K562 (cell line): ENCODE data around the gene FBRS. TPM values are rescaled to one million over a fixed set of nuclear protein-coding genes. Genes with fewer than 3 reads are reported as not detected.
A peak's percentile ranks its signal among the peaks of the same experiment; 100 is the strongest.
"Not testable (repeated sequence)": the region's sequence is repeated elsewhere in the genome, so short reads cannot be mapped to it uniquely, and the experiment has no call there.

ENCODE experiments used
- ATAC-seq: fragments of 200-7000 bp; cut with Tn5 transposase; 3 replicates; pipeline ENCODE4 v1.9.1; 2020; ENCODE audit warnings: moderate library complexity
- BruUV-seq: library from RNA; stranded (reverse); fragments of 400-500 nt; replicated peaks from 2 replicates; lab custom pipeline; 2021; lab: Mats Ljungman, UMichigan
- CTCF ChIA-PET: fragments of 300-600 bp; formaldehyde crosslinking; extraction: SDS; loops from one replicate; lab custom pipeline; 2021; ENCODE audit warnings: low intra/inter-chr PET ratio; lab: Yijun Ruan, JAX
- POLR2A ChIA-PET: fragments of 300-600, 350-650 bp; sonication (Branson Sonifier 250); formaldehyde crosslinking; extraction: SDS; loops from one replicate; lab custom pipeline; 2021; ENCODE audit warnings: antibody characterized with exemption, inconsistent platforms; lab: Yijun Ruan, JAX
- DNase-seq, 4 experiments: peaks; one replicate each; pipeline versions ENCODE4 v3.0.0 to v3.0.0-alpha.2; 2011 to 2018; ENCODE audit warnings: low spot score in 3 of 4, mixed read lengths in 3 of 4; ENCODE audit errors: extremely low read depth in 1 of 4
- FAIRE-seq: peaks from 2 replicates; lab custom pipeline; 2011; peaks lifted over from hg19 to GRCh38; lab: Jason Lieb, UNC
- H2AFZ ChIP-seq: 2 replicates; pipeline ENCODE4 v1.6.0; 2011; ENCODE audit warnings: low read depth, low read length, control low read depth, inconsistent platforms
- H3K27ac ChIP-seq: fragments of 200-600 bp; 3 replicates; pipeline ENCODE4 v1.8.0; 2011; ENCODE audit warnings: low read depth, mild to moderate bottlenecking, control low read depth, inconsistent platforms, low read length, moderate library complexity, mixed read lengths; ENCODE audit errors: extremely low read depth
- H3K27me3 ChIP-seq, 2 experiments: fragments of 300-600 bp in 1 of 2; 2 replicates in 1 of 2; 3 replicates in 1 of 2; pipeline versions ENCODE4 v1.6.0 to v1.8.0; 2011; ENCODE audit warnings: inconsistent platforms in 2 of 2, low read length in 2 of 2, mild to moderate bottlenecking in 1 of 2, mixed read lengths in 1 of 2, moderate library complexity in 1 of 2; ENCODE audit not compliant: control insufficient read depth in 2 of 2, insufficient read depth in 2 of 2
- H3K36me3 ChIP-seq: fragments of 300-600 bp; 3 replicates; pipeline ENCODE4 v1.8.0; 2011; ENCODE audit warnings: mild to moderate bottlenecking, low read length, inconsistent platforms; ENCODE audit not compliant: control insufficient read depth, insufficient read depth
- H3K4me1 ChIP-seq, 2 experiments: fragments of 200-600 bp in 1 of 2; replicated peaks in 1 of 2; 2 replicates in 1 of 2; 3 replicates in 1 of 2; pipeline versions ENCODE4 v1.5.1 to v1.8.0; 2011; ENCODE audit warnings: inconsistent platforms in 2 of 2, low read length in 2 of 2, mild to moderate bottlenecking in 1 of 2, mixed read lengths in 1 of 2, moderate library complexity in 1 of 2; ENCODE audit not compliant: control insufficient read depth in 2 of 2, insufficient read depth in 2 of 2
- H3K4me2 ChIP-seq: 2 replicates; pipeline ENCODE4 v1.6.1; 2011; ENCODE audit warnings: low read length, control low read depth, inconsistent platforms, mixed read lengths; ENCODE audit not compliant: insufficient read depth
- H3K4me3 ChIP-seq: fragments of 200-600 bp; sonication (generic), shearing (Covaris generic); 2 replicates; pipeline ENCODE4 v1.5.1; 2016; ENCODE audit warnings: control low read depth, inconsistent platforms
- H3K79me2 ChIP-seq: fragments of 200-600 bp; 3 replicates; pipeline ENCODE4 v1.8.0; 2011; ENCODE audit warnings: low read length, inconsistent platforms; ENCODE audit not compliant: control insufficient read depth, insufficient read depth
- H3K9ac ChIP-seq, 2 experiments: 2 replicates each; pipeline versions ENCODE4 v1.6.0 to v1.6.1; 2011; ENCODE audit warnings: low read depth in 2 of 2, low read length in 2 of 2, control low read depth in 1 of 2, inconsistent platforms in 1 of 2, mild to moderate bottlenecking in 1 of 2, mixed read lengths in 1 of 2; ENCODE audit not compliant: insufficient read depth in 1 of 2
- H3K9me1 ChIP-seq: one replicate; pipeline ENCODE4 v1.6.0; 2011; ENCODE audit warnings: inconsistent platforms, mild to moderate bottlenecking, low read length, moderate library complexity; ENCODE audit not compliant: control insufficient read depth, insufficient read depth
- H3K9me3 ChIP-seq: replicated peaks from 2 replicates; pipeline ENCODE4 v1.5.1; 2011; ENCODE audit warnings: low read depth, low read length, inconsistent platforms; ENCODE audit not compliant: control insufficient read depth, insufficient read depth
- H4K20me1 ChIP-seq: replicated peaks from 2 replicates; pipeline ENCODE4 v1.6.1; 2011; ENCODE audit warnings: low read length, inconsistent platforms, mixed read lengths; ENCODE audit not compliant: control insufficient read depth, insufficient read depth
- ATF4 ChIP-seq: fragments of 450-650 bp; formaldehyde crosslinking; IDR thresholded peaks from 2 replicates; pipeline ENCODE4 v1.4.0; 2022; ENCODE audit warnings: mild to moderate bottlenecking, moderate library complexity
- RBM15 ChIP-seq: fragments of 200-400 bp; formaldehyde crosslinking; IDR thresholded peaks from 2 replicates; pipeline ENCODE4 v1.6.1; 2018; ENCODE audit warnings: mild to moderate bottlenecking, low read length, moderate library complexity; ENCODE audit not compliant: insufficient read depth
- ZNF165 ChIP-seq: fragments of 250-450 bp; sonication (Bioruptor Pico); IDR thresholded peaks from 2 replicates; pipeline ENCODE4 v1.4.0; 2020; ENCODE audit warnings: borderline replicate concordance
- ZNF184 ChIP-seq: sonication (generic); formaldehyde crosslinking; IDR thresholded peaks from 2 replicates; pipeline ENCODE4 v1.5.0; 2020; ENCODE audit warnings: missing genetic modification reagents
- ZNF584 ChIP-seq: fragments of 200-800 bp; sonication (Bioruptor generic); IDR thresholded peaks from 2 replicates; pipeline ENCODE4 v1.6.1; 2016; ENCODE audit warnings: low read depth, mild to moderate bottlenecking, missing genetic modification characterization, missing compliant biosample characterization
- ZNF764 ChIP-seq: fragments of 250-450 bp; sonication (Bioruptor Pico); IDR thresholded peaks from 2 replicates; pipeline ENCODE4 v1.4.0; 2020; ENCODE audit warnings: low read depth, mild to moderate bottlenecking, moderate library complexity
- WGBS: fragments of 100-300 bp; shearing (Covaris generic); methylation state at CpG from one replicate; pipeline ENCODE4 v1.1.6; 2016; ENCODE audit warnings: low coverage, mixed read lengths; ENCODE audit not compliant: insufficient coverage; ENCODE audit errors: missing lambda C conversion rate; 5-methylcytosine and 5-hydroxymethylcytosine counted together
- in situ Hi-C: fragments of 300-500 bp; cut with MboI; formaldehyde crosslinking; loops from 4 replicates; pipeline ENCODE4 v1.15.0; 2018; ENCODE audit warnings: inconsistent platforms, mixed read lengths
- intact Hi-C: fragments of 100-400 bp; cut with micrococcal nuclease; formaldehyde crosslinking; loops from 2 replicates; pipeline ENCODE4 v1.14.2; 2022
- polyA plus RNA-seq, 8 experiments: library from polyadenylated mRNA; depleted of rRNA in 4 of 8; stranded (reverse) in 5 of 8; unstranded in 3 of 8; fragments of >200 nt; fragmentation: Nextera tagmentation in 2 of 8; fragmentation: Illumina TruSeq in 1 of 8; extraction: Ambion mirVana in 2 of 8; extraction: Trizol in 1 of 8; gene quantifications; 2 replicates each; pipeline versions ENCODE4 v1.2.1 to v1.2.3, GENCODE V29; 2011 to 2014; ENCODE audit warnings: inconsistent platforms in 1 of 8, missing spikeins in 1 of 8
- total RNA-seq, 7 experiments: library from RNA; depleted of rRNA in 6 of 7; stranded (reverse); fragments of >200 nt in 6 of 7; fragmentation: Illumina TruSeq in 2 of 7; extraction: Trizol in 2 of 7; gene quantifications; 2 replicates each; pipeline versions ENCODE4 v1.2.1 to v1.2.3, GENCODE V29; 2011 to 2021; ENCODE audit warnings: low replicate concordance in 1 of 7

The FBRS gene
- total and polyA plus RNA-seq, 9 of the 15 experiments (the other 6 are each of a cell fraction or from before 2014, with no cell fraction given): 0.32 to 59.5 (median 13.1) TPM

- TF ChIP-seq ATF4 (CRISPR knock-in tag) (no peak), ZNF165 (CRISPR knock-in tag) (no peak), ZNF184 (CRISPR knock-in tag) (no peak), ZNF584 (CRISPR knock-in tag) (0 out of 2 replicates have a peak, but pooled peaks have one; percentile 27), ZNF764 (CRISPR knock-in tag) (no peak), RBM15 (no peak)
These were observed 29.3 kb upstream of the FBRS start (continued) for GRCh38 chr16:30628628-30629540.

- POLR2A ChIA-PET: interaction anchor here (0.6 kb wide), 1 partner anchor 666 kb away, joined by 3 read pairs; no protein-coding TSS in a partner anchor
- H2AFZ ChIP-seq, H3K27me3 ChIP-seq, H3K9me3 ChIP-seq, CTCF ChIA-PET, H3K9me1 ChIP-seq, H3K9ac ChIP-seq, H3K4me2 ChIP-seq, H3K27ac ChIP-seq, H3K4me3 ChIP-seq, FAIRE-seq, H4K20me1 ChIP-seq, BruUV-seq, H3K36me3 ChIP-seq, ATAC-seq, intact Hi-C loops, DNase-seq: not testable (repeated sequence)
- in situ Hi-C loops: loop anchor here (25.0 kb wide), 2 partner anchors 420 to 1170 kb away; partner anchors contain the start of genes BOLA2, SLX1B and SULT1A4
- 100% methylated on average over 6 of the region's 7 CpGs for WGBS
- Histone ChIP-seq H3K79me2 (peaks cover 24% of the 10 kb centered on the region), H3K4me1 (peaks cover 4 to 18% of the 10 kb centered on the region in 2 experiments; a peak in 3 of 5 replicates)
These were observed 25.8 kb upstream of the FBRS start for GRCh38 chr16:30632454-30632853.
